A549 (cell line): ENCODE data around the gene GNG12. TPM values are rescaled to one million over a fixed set of nuclear protein-coding genes. Genes with fewer than 3 reads are reported as not detected.
A peak's percentile ranks its signal among the peaks of the same experiment; 100 is the strongest.

Source experiments
- ATAC-seq, 2 experiments: fragments of 200-7000 bp in 1 of 2; fragments of >200 bp in 1 of 2; cut with Nextera tagmentation in 1 of 2; cut with Tn5 transposase in 1 of 2; 3 replicates each; pipeline versions ENCODE4 v1.8.0 to v1.9.1; 2018 to 2020; ENCODE audit warnings: mild to moderate bottlenecking in 1 of 2, moderate library complexity in 1 of 2
- CTCF ChIA-PET: fragments of 300-600 bp; sonication (Branson Sonifier 250); formaldehyde crosslinking; extraction: SDS; loops from one replicate; lab custom pipeline; 2021; ENCODE audit warnings: antibody characterized with exemption, inconsistent platforms; lab: Yijun Ruan, JAX
- POLR2A ChIA-PET: fragments of 350-600 bp; formaldehyde crosslinking; extraction: SDS; loops from one replicate; lab custom pipeline; 2021; ENCODE audit warnings: antibody characterized with exemption, inconsistent platforms; lab: Yijun Ruan, JAX
- DNase-seq, 2 experiments: peaks; one replicate each; pipeline versions ENCODE4 v3.0.0 to v3.0.0-alpha.2; 2011 to 2016; ENCODE audit warnings: low read depth in 1 of 2, low spot score in 1 of 2
- FAIRE-seq: peaks from 2 replicates; lab custom pipeline; 2011; peaks lifted over from hg19 to GRCh38; lab: Jason Lieb, UNC
- H3K27ac ChIP-seq, 2 experiments: fragments of >200 bp; sonication (Bioruptor Twin); formaldehyde crosslinking; 3 replicates each; pipeline ENCODE4 v1.5.1; 2016 to 2017
- H3K4me1 ChIP-seq: fragments of >200 bp; sonication (Bioruptor Twin); formaldehyde crosslinking; 3 replicates; pipeline ENCODE4 v1.6.1; 2016
- H3K4me2 ChIP-seq: fragments of >200 bp; sonication (Bioruptor Twin); formaldehyde crosslinking; 3 replicates; pipeline ENCODE4 v1.6.1; 2016
- H3K4me3 ChIP-seq: fragments of >200 bp; sonication (Bioruptor Twin); formaldehyde crosslinking; 3 replicates; pipeline ENCODE4 v1.5.1; 2016
- H3K9me3 ChIP-seq: fragments of >200 bp; sonication (Bioruptor Twin); formaldehyde crosslinking; 3 replicates; pipeline ENCODE4 v1.6.1; 2016
- EHMT2 ChIP-seq: fragments of 200-600 bp; sonication (generic); IDR thresholded peaks from 2 replicates; pipeline ENCODE4 v1.6.1; 2016; ENCODE audit warnings: antibody characterized with exemption, low read depth, mild to moderate bottlenecking, moderate library complexity
- ESRRA ChIP-seq: fragments of 150-350 bp; IDR thresholded peaks from 2 replicates; pipeline ENCODE4 v1.6.1; 2014; ENCODE audit warnings: mild to moderate bottlenecking, low read length, borderline replicate concordance
- GATA3 ChIP-seq: IDR thresholded peaks from 2 replicates; pipeline ENCODE4 v1.6.1; 2012; ENCODE audit warnings: borderline replicate concordance
- HEYL ChIP-seq: fragments of 250-450 bp; sonication (Bioruptor Pico); IDR thresholded peaks from 2 replicates; pipeline ENCODE4 v1.8.0; 2021; ENCODE audit warnings: mild to moderate bottlenecking, moderate library complexity
- HOXB13 ChIP-seq: fragments of 250-450 bp; sonication (Bioruptor Pico); IDR thresholded peaks from 2 replicates; pipeline ENCODE4 v1.5.0; 2020; ENCODE audit warnings: low read depth, mild to moderate bottlenecking, moderate library complexity
- JUN ChIP-seq, 2 experiments: fragments of >200 bp; sonication (Bioruptor Twin); formaldehyde crosslinking; IDR thresholded peaks; 2 replicates in 1 of 2; 3 replicates in 1 of 2; pipeline ENCODE4 v1.6.1; 2016 to 2017
- KDM1A ChIP-seq: fragments of 200-600 bp; sonication (generic); IDR thresholded peaks from 2 replicates; pipeline ENCODE4 v1.6.1; 2016; ENCODE audit warnings: low read depth, mild to moderate bottlenecking
- MAFK ChIP-seq: fragments of 450-650 bp; IDR thresholded peaks from 2 replicates; pipeline ENCODE4 v1.6.1; 2014; ENCODE audit not compliant: partially characterized antibody
- MAX ChIP-seq: IDR thresholded peaks from 2 replicates; pipeline ENCODE4 v1.6.1; 2012
- MAZ ChIP-seq: fragments of 150-350 bp; IDR thresholded peaks from 2 replicates; pipeline ENCODE4 v1.6.1; 2014; ENCODE audit warnings: antibody characterized with exemption, low read depth, low read length, borderline replicate concordance
- MYC ChIP-seq: IDR thresholded peaks from 2 replicates; pipeline ENCODE4 v1.6.1; 2012; ENCODE audit warnings: mild to moderate bottlenecking, inconsistent platforms, low read length, improper control_type of control experiment, borderline replicate concordance
- POLR2A ChIP-seq: IDR thresholded peaks from 2 replicates; pipeline ENCODE4 v1.6.1; 2012; ENCODE audit warnings: mild to moderate bottlenecking, low read length
- REST ChIP-seq: fragments of 200-600 bp; sonication (generic); IDR thresholded peaks from 2 replicates; pipeline ENCODE4 v1.6.1; 2016; ENCODE audit warnings: antibody characterized with exemption, mild to moderate bottlenecking, moderate library complexity
- RFX5 ChIP-seq: fragments of 450-650 bp; IDR thresholded peaks from 2 replicates; pipeline ENCODE4 v1.7.1; 2014; ENCODE audit warnings: antibody characterized with exemption, mild to moderate bottlenecking, moderate library complexity
- SREBF2 ChIP-seq: fragments of 450-650 bp; IDR thresholded peaks from 2 replicates; pipeline ENCODE4 v1.6.1; 2014; ENCODE audit warnings: mild to moderate bottlenecking, moderate library complexity
- ZSCAN20 ChIP-seq: fragments of 250-450 bp; sonication (Bioruptor Pico); IDR thresholded peaks from 2 replicates; pipeline ENCODE4 v1.8.0; 2022; ENCODE audit warnings: mild to moderate bottlenecking, moderate library complexity
- WGBS: methylation state at CpG from one replicate; pipeline ENCODE4 v1.1.6; 2017; ENCODE audit errors: missing lambda C conversion rate; 5-methylcytosine and 5-hydroxymethylcytosine counted together
- polyA plus RNA-seq, 4 experiments: library from polyadenylated mRNA; depleted of rRNA in 3 of 4; stranded (reverse); fragments of >200 nt; fragmentation: RNase III in 1 of 4; extraction: RNeasy Plus Mini Kit Qiagen cat#74134 plus additional on column Dnase treatment in 1 of 4; gene quantifications; 2 replicates in 3 of 4; 3 replicates in 1 of 4; pipeline ENCODE4 v1.2.3, GENCODE V29; 2011 to 2017
- TF ChIP-seq, protein P1 (sequence below): fragments of 150-350 bp; IDR thresholded peaks from 2 replicates; pipeline ENCODE4 v1.6.1; 2014; ENCODE audit warnings: low read depth, mild to moderate bottlenecking, low read length
- TF ChIP-seq, protein P2 (sequence below): fragments of >200 bp; sonication (Bioruptor Twin); formaldehyde crosslinking; IDR thresholded peaks from 3 replicates; pipeline ENCODE4 v1.6.1; 2016
- TF ChIP-seq, protein P3 (sequence below): IDR thresholded peaks from 2 replicates; pipeline ENCODE4 v1.6.1; 2012

The GNG12 gene
- polyA plus RNA-seq, 2 of the 4 experiments (the other 2 are of a cell fraction): 91.8 to 132 TPM

GRCh38 chr1:67717876-67718275, 115.4 kb downstream of the GNG12 start:
- no peak for TF ChIP-seq EHMT2
- no peak for TF ChIP-seq REST
- no peak for TF ChIP-seq KDM1A
- TF ChIP-seq POLR2A: no peak
- no peak for TF ChIP-seq MAZ
- TF ChIP-seq, protein P1, sequence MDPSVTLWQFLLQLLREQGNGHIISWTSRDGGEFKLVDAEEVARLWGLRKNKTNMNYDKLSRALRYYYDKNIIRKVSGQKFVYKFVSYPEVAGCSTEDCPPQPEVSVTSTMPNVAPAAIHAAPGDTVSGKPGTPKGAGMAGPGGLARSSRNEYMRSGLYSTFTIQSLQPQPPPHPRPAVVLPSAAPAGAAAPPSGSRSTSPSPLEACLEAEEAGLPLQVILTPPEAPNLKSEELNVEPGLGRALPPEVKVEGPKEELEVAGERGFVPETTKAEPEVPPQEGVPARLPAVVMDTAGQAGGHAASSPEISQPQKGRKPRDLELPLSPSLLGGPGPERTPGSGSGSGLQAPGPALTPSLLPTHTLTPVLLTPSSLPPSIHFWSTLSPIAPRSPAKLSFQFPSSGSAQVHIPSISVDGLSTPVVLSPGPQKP: no peak
- no peak for TF ChIP-seq GATA3
- DNase-seq (no peak), FAIRE-seq (no peak), ATAC-seq (no peak)
- no peak overlapping the region; the same call in 2 of the 3 replicates for H3K4me2 ChIP-seq
- H3K4me3 ChIP-seq: no peak overlapping the region
- CTCF ChIA-PET: interaction anchor here (1.0 to 1.4 kb wide), 2 partner anchors 22 to 132 kb away, joined by 3 to 4 read pairs; no protein-coding TSS in a partner anchor
- H3K9me3 ChIP-seq: no peaks in the 10 kb centered on the region
- WGBS: 73% methylated on average over 4 of the region's 4 CpGs
- POLR2A ChIA-PET: interaction anchor here (0.6 kb wide), 1 partner anchor 484 kb away, joined by 5 read pairs; no protein-coding TSS in a partner anchor
- H3K4me1 ChIP-seq: peaks cover 87% of the 10 kb centered on the region
- H3K27ac ChIP-seq: peak overlapping the region; percentile 47 to 70; a peak in 3 of 6 replicates

- ATAC-seq (no peak), FAIRE-seq (no peak), DNase-seq (peak in 1 of 2 experiments; percentile 17)
- ChIA-PET CTCF (no interaction called here), POLR2A (interaction anchor here (1.2 kb wide), 1 partner anchor 31 kb away, joined by 3 read pairs; the partner anchor contains the start of gene GADD45A)
- Histone ChIP-seq H3K4me2 (peak overlapping the region; percentile 35), H3K4me1 (peaks cover 88% of the 10 kb centered on the region), H3K27ac (peak overlapping the region; percentile 47 to 70; a peak in 5 of 6 replicates), H3K9me3 (no peaks in the 10 kb centered on the region), H3K4me3 (no peak overlapping the region)
- 68% methylated on average over 4 of the region's 4 CpGs for WGBS
- TF ChIP-seq, protein P2, sequence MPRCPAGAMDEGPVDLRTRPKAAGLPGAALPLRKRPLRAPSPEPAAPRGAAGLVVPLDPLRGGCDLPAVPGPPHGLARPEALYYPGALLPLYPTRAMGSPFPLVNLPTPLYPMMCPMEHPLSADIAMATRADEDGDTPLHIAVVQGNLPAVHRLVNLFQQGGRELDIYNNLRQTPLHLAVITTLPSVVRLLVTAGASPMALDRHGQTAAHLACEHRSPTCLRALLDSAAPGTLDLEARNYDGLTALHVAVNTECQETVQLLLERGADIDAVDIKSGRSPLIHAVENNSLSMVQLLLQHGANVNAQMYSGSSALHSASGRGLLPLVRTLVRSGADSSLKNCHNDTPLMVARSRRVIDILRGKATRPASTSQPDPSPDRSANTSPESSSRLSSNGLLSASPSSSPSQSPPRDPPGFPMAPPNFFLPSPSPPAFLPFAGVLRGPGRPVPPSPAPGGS: no peak
- no peak for TF ChIP-seq ESRRA
- no peak for TF ChIP-seq RFX5
- TF ChIP-seq MYC: no peak
- no peak for TF ChIP-seq JUN (IDR thresholded peaks at IDR 0.05)
- TF ChIP-seq, protein P3, sequence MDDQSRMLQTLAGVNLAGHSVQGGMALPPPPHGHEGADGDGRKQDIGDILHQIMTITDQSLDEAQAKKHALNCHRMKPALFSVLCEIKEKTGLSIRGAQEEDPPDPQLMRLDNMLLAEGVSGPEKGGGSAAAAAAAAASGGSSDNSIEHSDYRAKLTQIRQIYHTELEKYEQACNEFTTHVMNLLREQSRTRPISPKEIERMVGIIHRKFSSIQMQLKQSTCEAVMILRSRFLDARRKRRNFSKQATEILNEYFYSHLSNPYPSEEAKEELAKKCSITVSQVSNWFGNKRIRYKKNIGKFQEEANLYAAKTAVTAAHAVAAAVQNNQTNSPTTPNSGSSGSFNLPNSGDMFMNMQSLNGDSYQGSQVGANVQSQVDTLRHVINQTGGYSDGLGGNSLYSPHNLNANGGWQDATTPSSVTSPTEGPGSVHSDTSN: no peak
- TF ChIP-seq MAFK: no peak
- no peak for TF ChIP-seq ZSCAN20 (CRISPR knock-in tag)
- TF ChIP-seq MAX: no peak
- TF ChIP-seq HOXB13 (CRISPR knock-in tag): no peak
- TF ChIP-seq SREBF2: no peak
- TF ChIP-seq HEYL (CRISPR knock-in tag): no peak
These were observed 116.5 kb downstream of the GNG12 start for GRCh38 chr1:67716800-67717199.
